ENCODE results near the gene RPN1. TPM values are rescaled to one million over a fixed set of nuclear protein-coding genes. Genes with fewer than 3 reads are reported as not detected.

RPN1 gene
- total and polyA plus RNA-seq, 10 of the 15 experiments (the other 5 are each of a cell fraction or from before 2014, with no cell fraction given), result 56.1 to 266 (median 157) TPM

DNA sequence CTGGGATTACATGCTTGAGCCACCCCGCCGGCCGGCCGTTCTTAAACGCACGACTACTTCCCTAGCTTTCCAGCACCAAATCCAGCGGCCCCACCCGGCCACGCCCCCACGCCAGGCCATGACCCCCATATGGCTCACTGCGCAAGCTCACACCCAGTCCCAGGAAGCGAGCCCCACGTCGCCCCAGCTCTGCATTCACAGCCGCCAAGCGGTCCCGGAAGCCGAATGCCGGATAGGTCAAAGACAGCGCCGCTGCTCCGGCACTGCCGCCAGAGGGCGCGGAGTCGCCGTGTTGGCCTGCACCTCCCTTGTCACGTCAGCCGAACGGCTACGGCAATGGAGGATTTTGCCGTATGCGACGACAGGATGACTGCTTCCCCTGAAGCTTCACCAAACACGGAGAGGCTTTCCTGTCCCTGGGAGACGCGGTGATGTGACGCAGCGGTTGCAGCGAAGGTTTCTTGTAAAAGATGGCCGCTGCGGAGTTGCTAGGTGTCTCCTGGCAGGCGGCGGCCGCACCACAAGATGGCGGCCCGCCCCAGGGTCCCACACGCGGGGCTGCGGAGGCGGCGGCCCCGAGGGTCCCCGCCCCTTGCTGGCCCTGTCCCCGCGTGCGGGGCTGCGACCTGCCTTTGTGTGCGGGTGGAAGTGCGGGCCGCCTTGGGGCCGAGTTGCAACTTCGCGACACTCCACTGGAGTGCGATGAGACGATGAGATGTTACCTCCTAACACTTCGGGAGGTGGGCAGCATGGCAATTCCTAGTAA lies 30.2 kb upstream of the RPN1 start (continued):
- TF ChIP-seq, protein P1, sequence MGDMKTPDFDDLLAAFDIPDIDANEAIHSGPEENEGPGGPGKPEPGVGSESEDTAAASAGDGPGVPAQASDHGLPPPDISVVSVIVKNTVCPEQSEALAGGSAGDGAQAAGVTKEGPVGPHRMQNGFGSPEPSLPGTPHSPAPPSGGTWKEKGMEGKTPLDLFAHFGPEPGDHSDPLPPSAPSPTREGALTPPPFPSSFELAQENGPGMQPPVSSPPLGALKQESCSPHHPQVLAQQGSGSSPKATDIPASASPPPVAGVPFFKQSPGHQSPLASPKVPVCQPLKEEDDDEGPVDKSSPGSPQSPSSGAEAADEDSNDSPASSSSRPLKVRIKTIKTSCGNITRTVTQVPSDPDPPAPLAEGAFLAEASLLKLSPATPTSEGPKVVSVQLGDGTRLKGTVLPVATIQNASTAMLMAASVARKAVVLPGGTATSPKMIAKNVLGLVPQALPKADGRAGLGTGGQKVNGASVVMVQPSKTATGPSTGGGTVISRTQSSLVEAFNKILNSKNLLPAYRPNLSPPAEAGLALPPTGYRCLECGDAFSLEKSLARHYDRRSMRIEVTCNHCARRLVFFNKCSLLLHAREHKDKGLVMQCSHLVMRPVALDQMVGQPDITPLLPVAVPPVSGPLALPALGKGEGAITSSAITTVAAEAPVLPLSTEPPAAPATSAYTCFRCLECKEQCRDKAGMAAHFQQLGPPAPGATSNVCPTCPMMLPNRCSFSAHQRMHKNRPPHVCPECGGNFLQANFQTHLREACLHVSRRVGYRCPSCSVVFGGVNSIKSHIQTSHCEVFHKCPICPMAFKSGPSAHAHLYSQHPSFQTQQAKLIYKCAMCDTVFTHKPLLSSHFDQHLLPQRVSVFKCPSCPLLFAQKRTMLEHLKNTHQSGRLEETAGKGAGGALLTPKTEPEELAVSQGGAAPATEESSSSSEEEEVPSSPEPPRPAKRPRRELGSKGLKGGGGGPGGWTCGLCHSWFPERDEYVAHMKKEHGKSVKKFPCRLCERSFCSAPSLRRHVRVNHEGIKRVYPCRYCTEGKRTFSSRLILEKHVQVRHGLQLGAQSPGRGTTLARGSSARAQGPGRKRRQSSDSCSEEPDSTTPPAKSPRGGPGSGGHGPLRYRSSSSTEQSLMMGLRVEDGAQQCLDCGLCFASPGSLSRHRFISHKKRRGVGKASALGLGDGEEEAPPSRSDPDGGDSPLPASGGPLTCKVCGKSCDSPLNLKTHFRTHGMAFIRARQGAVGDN (IDR thresholded peaks at IDR 0.05), result peak; percentile 82
- no peak for TF ChIP-seq USF1 (IDR thresholded peaks at IDR 0.05; ENCODE audit: borderline replicate concordance, extremely low read length, insufficient read depth, low read depth, low read length)
- TF ChIP-seq, protein P2, sequence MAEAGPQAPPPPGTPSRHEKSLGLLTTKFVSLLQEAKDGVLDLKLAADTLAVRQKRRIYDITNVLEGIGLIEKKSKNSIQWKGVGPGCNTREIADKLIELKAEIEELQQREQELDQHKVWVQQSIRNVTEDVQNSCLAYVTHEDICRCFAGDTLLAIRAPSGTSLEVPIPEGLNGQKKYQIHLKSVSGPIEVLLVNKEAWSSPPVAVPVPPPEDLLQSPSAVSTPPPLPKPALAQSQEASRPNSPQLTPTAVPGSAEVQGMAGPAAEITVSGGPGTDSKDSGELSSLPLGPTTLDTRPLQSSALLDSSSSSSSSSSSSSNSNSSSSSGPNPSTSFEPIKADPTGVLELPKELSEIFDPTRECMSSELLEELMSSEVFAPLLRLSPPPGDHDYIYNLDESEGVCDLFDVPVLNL (IDR thresholded peaks at IDR 0.05; ENCODE audit: low read depth, low read length), result no peak; the same call in 1 of the 2 replicates
- TF ChIP-seq TCF7 (IDR thresholded peaks at IDR 0.05; ENCODE audit: borderline replicate concordance), result no peak
- TF ChIP-seq, protein P3, sequence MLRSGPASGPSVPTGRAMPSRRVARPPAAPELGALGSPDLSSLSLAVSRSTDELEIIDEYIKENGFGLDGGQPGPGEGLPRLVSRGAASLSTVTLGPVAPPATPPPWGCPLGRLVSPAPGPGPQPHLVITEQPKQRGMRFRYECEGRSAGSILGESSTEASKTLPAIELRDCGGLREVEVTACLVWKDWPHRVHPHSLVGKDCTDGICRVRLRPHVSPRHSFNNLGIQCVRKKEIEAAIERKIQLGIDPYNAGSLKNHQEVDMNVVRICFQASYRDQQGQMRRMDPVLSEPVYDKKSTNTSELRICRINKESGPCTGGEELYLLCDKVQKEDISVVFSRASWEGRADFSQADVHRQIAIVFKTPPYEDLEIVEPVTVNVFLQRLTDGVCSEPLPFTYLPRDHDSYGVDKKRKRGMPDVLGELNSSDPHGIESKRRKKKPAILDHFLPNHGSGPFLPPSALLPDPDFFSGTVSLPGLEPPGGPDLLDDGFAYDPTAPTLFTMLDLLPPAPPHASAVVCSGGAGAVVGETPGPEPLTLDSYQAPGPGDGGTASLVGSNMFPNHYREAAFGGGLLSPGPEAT (IDR thresholded peaks at IDR 0.05; ENCODE audit: low read depth), result peak; percentile 76; the same call in 1 of the 2 replicates
- peak; percentile 75 for TF ChIP-seq KLF5 (IDR thresholded peaks at IDR 0.05; ENCODE audit: partially characterized antibody)
- TF ChIP-seq, protein P4, sequence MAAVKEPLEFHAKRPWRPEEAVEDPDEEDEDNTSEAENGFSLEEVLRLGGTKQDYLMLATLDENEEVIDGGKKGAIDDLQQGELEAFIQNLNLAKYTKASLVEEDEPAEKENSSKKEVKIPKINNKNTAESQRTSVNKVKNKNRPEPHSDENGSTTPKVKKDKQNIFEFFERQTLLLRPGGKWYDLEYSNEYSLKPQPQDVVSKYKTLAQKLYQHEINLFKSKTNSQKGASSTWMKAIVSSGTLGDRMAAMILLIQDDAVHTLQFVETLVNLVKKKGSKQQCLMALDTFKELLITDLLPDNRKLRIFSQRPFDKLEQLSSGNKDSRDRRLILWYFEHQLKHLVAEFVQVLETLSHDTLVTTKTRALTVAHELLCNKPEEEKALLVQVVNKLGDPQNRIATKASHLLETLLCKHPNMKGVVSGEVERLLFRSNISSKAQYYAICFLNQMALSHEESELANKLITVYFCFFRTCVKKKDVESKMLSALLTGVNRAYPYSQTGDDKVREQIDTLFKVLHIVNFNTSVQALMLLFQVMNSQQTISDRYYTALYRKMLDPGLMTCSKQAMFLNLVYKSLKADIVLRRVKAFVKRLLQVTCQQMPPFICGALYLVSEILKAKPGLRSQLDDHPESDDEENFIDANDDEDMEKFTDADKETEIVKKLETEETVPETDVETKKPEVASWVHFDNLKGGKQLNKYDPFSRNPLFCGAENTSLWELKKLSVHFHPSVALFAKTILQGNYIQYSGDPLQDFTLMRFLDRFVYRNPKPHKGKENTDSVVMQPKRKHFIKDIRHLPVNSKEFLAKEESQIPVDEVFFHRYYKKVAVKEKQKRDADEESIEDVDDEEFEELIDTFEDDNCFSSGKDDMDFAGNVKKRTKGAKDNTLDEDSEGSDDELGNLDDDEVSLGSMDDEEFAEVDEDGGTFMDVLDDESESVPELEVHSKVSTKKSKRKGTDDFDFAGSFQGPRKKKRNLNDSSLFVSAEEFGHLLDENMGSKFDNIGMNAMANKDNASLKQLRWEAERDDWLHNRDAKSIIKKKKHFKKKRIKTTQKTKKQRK (IDR thresholded peaks at IDR 0.05; ENCODE audit: low read depth, low read length), result no peak
- no peak; the same call in 1 of the 2 replicates for TF ChIP-seq USF2 (IDR thresholded peaks at IDR 0.05; ENCODE audit: borderline replicate concordance, low read depth, low read length)
- TF ChIP-seq ATF2 (IDR thresholded peaks at IDR 0.05; ENCODE audit: low read length), result no peak
- no peak for TF ChIP-seq ATF7 (IDR thresholded peaks at IDR 0.05; ENCODE audit: low read depth)
- peak; percentile 51; the same call in 1 of the 2 replicates for TF ChIP-seq ZNF24 (IDR thresholded peaks at IDR 0.05)
- TF ChIP-seq NR2C1 (IDR thresholded peaks at IDR 0.05), result peak; percentile 84
- no peak for TF ChIP-seq RBBP5 (conservative IDR thresholded peaks at IDR 0.05)
- no peak for TF ChIP-seq FOS (IDR thresholded peaks at IDR 0.05; ENCODE audit: borderline replicate concordance, extremely low read depth, insufficient read length)

Data from GM12878 (cell line).